Skeletal muscle tissue (tissue), 5 donors: ENCODE data around the gene ZNF124. TPM values are rescaled to one million over a fixed set of nuclear protein-coding genes. Genes with fewer than 3 reads are reported as not detected.

Experiments used
- H3K27ac ChIP-seq: one replicate; pipeline ENCODE4 v1.7.0; 2013; ENCODE audit warnings: mild to moderate bottlenecking, low read depth, low read length, inconsistent platforms
- H3K27me3 ChIP-seq, 3 donors: one replicate each; pipeline ENCODE4 v1.7.0; 2013; ENCODE audit warnings: low read length in 3 of 3; ENCODE audit not compliant: control insufficient read depth in 3 of 3, insufficient read depth in 3 of 3
- H3K36me3 ChIP-seq, 3 donors: one replicate each; pipeline ENCODE4 v1.7.0; 2013; ENCODE audit warnings: low read length in 3 of 3; ENCODE audit not compliant: control insufficient read depth in 3 of 3, insufficient read depth in 3 of 3
- H3K4me1 ChIP-seq, 3 donors: one replicate each; pipeline ENCODE4 v1.7.0; 2013; ENCODE audit warnings: low read length in 3 of 3, mild to moderate bottlenecking in 3 of 3; ENCODE audit not compliant: control insufficient read depth in 3 of 3, insufficient read depth in 3 of 3
- H3K4me3 ChIP-seq, 3 donors: one replicate each; pipeline ENCODE4 v1.7.0; 2013; ENCODE audit warnings: low read length in 3 of 3
- H3K9ac ChIP-seq, 3 donors: one replicate each; pipeline ENCODE4 v1.7.0; 2013; ENCODE audit warnings: low read length in 3 of 3, mild to moderate bottlenecking in 3 of 3, moderate library complexity in 2 of 3, low read depth in 1 of 3
- H3K9me3 ChIP-seq, 3 donors: one replicate each; pipeline ENCODE4 v1.7.0; 2013; ENCODE audit warnings: low read length in 3 of 3; ENCODE audit not compliant: control insufficient read depth in 3 of 3
- small RNA-seq: library from RNA; depleted of rRNA; stranded (forward); fragments of <200 nt; gene quantifications from one replicate; pipeline ENCODE3, GENCODE V24; 2014
- total RNA-seq: library from RNA; depleted of rRNA; stranded (reverse); fragments of >200 nt; gene quantifications from one replicate; pipeline ENCODE4 v1.2.3, GENCODE V29; 2014
- donor health status: Osteomylitis.

ZNF124 gene
- total RNA-seq, 1 donor from 2014 or later: 147 TPM

GRCh38 chr1:247107694-247108093 is 64.1 kb downstream of the ZNF124 start:
- Histone ChIP-seq H3K27me3 (no peaks in the 10 kb centered on the region), H3K9me3 (no peaks in the 10 kb centered on the region), H3K4me3 (no peak overlapping the region), H3K9ac (no peak overlapping the region), H3K36me3 (no peaks in the 10 kb centered on the region), H3K27ac (no peak overlapping the region), H3K4me1 (peaks cover 10 to 28% (median 16%) of the 10 kb centered on the region in 3 donors)

GRCh38 chr1:247105966-247106365 is 65.9 kb downstream of the ZNF124 start:
- Histone ChIP-seq H3K9me3 (peaks cover 0 to 1% (median 0%) of the 10 kb centered on the region in 3 donors), H3K4me3 (no peak overlapping the region), H3K36me3 (peaks cover 9 to 12% (median 9%) of the 10 kb centered on the region in 3 donors), H3K9ac (no peak overlapping the region), H3K27me3 (no peaks in the 10 kb centered on the region), H3K27ac (no peak overlapping the region), H3K4me1 (peaks cover 5 to 19% (median 11%) of the 10 kb centered on the region in 3 donors)

Small RNAs within 50 kb of the gene (small RNA-seq; reads per million reads assigned to genes)
- gene AL390728.3 (not detected), gene RNA5SP82 (not detected)

Other genes starting within 250 kb of the ZNF124 start
- 19.3 TPM for gene AHCTF1, start 240.1 kb downstream of the ZNF124 start, total RNA-seq
- gene ZNF695, start 164.0 kb downstream of the ZNF124 start, total RNA-seq: 0.52 TPM
- gene ZNF670, start 93.2 kb downstream of the ZNF124 start, total RNA-seq: 3.7 TPM
- gene ZNF669, start 67.7 kb downstream of the ZNF124 start, total RNA-seq: 11.0 TPM
- not detected for gene VN1R5, start 84.1 kb upstream of the ZNF124 start, total RNA-seq
- gene ZNF496, start 159.8 kb upstream of the ZNF124 start, total RNA-seq: 14.6 TPM
- gene NLRP3, start 244.2 kb upstream of the ZNF124 start, total RNA-seq: 5.2 TPM